AG04449 (cell line): ENCODE data around the gene ANAPC2.

ENCODE experiments used
- CTCF ChIA-PET: fragments of 350-600 bp; formaldehyde crosslinking; extraction: SDS; loops from one replicate; lab custom pipeline; 2021; ENCODE audit warnings: antibody characterized with exemption; lab: Yijun Ruan, JAX
- POLR2A ChIA-PET: fragments of 400-600, 350-600 bp; formaldehyde crosslinking; extraction: SDS; loops from one replicate; lab custom pipeline; 2020; ENCODE audit warnings: antibody characterized with exemption, inconsistent platforms; lab: Yijun Ruan, JAX
- DNase-seq: peaks from one replicate; pipeline ENCODE4 v3.0.0-alpha.2; 2010; ENCODE audit warnings: low read depth, low spot score
- H3K4me3 ChIP-seq: 2 replicates; pipeline ENCODE4 v1.5.1; 2011; ENCODE audit warnings: low read depth, mild to moderate bottlenecking, control low read depth, low read length
- TF ChIP-seq, protein P1 (sequence below): IDR thresholded peaks from one replicate; pipeline ENCODE4 v1.5.1; 2011; ENCODE audit warnings: mild to moderate bottlenecking, moderate library complexity, low read length, control low read depth, inconsistent platforms; ENCODE audit not compliant: insufficient read depth; ENCODE audit errors: missing control alignments

Gene ANAPC2

DNA sequence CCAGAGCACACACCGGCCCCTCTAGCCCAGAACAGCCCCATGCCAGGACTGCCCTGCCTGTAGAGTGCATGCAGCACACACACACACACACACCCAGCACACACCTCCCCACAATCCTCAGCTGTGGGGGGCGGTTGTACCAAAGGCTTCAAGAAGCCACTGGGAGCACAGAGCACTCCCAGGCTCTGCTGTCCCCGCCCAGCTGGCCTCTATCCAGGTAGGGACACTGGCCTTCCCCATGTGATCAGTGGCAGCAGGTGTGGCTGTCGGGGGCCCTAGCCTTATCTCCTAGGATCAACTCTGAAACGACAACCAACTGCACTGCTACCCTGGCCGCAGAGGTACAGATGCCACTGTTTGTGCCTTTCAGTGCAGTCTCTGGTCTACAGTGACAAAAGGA lies 2.0 kb downstream of the ANAPC2 start:
- DNase-seq = no peak
- TF ChIP-seq, protein P1, sequence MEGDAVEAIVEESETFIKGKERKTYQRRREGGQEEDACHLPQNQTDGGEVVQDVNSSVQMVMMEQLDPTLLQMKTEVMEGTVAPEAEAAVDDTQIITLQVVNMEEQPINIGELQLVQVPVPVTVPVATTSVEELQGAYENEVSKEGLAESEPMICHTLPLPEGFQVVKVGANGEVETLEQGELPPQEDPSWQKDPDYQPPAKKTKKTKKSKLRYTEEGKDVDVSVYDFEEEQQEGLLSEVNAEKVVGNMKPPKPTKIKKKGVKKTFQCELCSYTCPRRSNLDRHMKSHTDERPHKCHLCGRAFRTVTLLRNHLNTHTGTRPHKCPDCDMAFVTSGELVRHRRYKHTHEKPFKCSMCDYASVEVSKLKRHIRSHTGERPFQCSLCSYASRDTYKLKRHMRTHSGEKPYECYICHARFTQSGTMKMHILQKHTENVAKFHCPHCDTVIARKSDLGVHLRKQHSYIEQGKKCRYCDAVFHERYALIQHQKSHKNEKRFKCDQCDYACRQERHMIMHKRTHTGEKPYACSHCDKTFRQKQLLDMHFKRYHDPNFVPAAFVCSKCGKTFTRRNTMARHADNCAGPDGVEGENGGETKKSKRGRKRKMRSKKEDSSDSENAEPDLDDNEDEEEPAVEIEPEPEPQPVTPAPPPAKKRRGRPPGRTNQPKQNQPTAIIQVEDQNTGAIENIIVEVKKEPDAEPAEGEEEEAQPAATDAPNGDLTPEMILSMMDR = no peak
- H3K4me3 ChIP-seq = no peak overlapping the region
- CTCF ChIA-PET = no interaction called here
- POLR2A ChIA-PET = no interaction called here

DNA sequence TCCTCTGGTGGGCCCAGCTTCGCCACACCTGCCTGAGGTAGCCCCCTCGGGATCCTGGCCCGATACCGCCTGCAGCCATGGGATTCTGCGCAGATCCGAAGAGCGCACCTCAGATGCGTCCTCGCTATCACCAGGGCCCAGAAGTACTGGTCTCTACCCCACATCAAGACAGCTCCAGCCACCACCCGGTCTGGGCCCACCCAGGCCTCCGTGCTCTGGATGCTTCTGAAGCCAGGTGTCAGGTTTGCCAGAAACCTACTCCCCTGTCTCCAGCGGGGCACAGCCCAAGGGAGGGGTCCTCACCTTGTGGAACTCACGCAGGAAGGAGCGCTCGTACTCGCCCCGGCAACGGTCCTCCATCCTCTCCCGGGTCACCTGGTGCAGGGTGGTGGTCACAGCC lies 2.4 kb downstream of the ANAPC2 start:
- DNase-seq = no peak
- H3K4me3 ChIP-seq = no peak overlapping the region
- CTCF ChIA-PET = no interaction called here
- POLR2A ChIA-PET = no interaction called here
- TF ChIP-seq, protein P1 = no peak

DNA sequence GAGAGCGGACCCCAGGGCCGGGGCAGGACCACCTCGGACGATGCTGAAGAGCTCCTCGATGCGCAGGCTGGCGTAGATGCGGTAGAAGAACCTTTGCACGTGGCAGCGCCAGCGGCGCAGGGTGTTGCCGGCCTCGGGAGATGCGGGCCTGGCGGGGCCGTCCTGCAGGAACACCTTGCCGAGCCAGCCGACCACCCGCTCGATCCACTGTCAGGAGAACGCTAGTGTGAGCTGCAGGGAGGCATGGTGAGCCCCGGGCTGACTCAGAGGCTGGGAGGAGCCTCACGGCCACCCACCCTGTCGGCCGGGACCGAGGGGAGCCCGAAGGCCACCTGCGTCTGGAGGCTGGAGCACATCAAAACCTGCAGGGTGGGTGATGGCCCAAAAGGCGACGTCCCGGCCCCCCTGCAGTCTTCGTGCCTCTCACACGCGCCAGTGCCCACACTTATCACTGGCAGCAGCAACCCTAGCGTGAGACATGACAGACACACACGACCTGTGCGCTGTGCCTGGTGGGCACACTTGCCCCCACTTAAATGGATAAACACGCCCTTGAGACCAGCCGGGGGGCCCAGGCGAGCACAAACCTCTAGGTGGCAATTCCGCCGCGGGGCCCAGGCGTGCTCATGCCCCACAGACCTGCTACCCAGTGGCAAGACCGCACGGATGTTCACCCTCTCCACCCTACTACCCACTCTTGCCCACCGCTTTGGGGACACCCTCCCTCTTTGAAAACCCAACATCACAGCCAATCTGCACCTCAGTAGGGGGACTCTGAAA lies 3.3 kb downstream of the ANAPC2 start:
- H3K4me3 ChIP-seq = no peak overlapping the region
- TF ChIP-seq, protein P1 = no peak
- DNase-seq = no peak
- CTCF ChIA-PET = no interaction called here
- POLR2A ChIA-PET = no interaction called here

DNA sequence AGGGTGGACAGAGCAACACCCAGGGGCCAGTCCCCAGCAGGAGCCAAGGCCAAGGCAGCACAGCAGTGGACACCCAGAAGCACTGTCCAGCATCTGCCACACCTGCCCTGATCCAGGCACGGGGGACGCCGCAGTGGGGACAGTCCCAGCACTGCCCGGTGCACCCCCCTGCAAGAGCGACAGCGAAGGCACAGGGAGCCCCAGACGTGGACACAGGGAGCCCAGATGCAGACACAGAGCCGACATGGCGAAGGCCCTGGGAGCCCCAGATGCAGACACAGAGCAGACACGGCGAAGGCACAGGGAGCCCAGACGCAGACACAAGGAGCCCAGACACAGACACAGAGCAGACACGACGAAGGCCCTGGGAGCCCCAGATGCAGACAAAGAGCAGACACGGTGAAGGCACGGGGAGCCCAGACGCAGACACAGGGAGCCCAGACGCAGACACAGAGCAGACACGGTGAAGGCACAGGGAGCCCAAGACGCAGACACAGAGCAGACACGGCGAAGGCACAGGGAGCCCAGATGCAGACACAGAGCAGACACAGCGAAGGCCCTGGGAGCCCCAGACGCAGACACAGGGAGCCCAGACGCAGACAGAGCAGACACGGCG lies 4.3 kb downstream of the ANAPC2 start:
- POLR2A ChIA-PET = no interaction called here
- DNase-seq = no peak

DNA sequence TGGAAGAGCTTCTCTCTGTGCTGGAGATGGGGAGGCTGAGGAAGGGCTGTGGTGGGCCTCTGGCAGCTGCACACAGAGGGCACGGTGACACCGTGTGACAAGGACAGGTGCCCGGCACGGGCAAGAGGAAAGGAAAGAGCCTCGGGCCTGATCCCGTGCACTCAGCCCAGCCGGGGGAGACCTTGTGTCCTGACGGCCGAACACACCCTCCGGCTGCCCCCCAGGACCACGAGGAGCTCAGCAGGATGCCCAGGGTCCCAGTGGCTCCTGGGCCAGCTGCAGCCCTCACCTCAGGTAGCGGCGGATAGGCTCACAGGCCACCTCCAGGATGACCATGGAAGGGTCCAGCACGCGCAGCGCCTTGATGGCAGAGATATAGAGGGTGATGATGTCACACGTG lies 5.5 kb downstream of the ANAPC2 start:
- ChIA-PET CTCF (no interaction called here), POLR2A (interaction anchor here (0.6 kb wide), 1 partner anchor 8 kb away, joined by 4 read pairs; no protein-coding TSS in a partner anchor)
- TF ChIP-seq, protein P1 = no peak
- DNase-seq = no peak
- H3K4me3 ChIP-seq = no peak overlapping the region

More for the DNA sequence above, 4.3 kb downstream of the ANAPC2 start:
- no peak overlapping the region for H3K4me3 ChIP-seq
- CTCF ChIA-PET = no interaction called here
- TF ChIP-seq, protein P1 = no peak

DNA sequence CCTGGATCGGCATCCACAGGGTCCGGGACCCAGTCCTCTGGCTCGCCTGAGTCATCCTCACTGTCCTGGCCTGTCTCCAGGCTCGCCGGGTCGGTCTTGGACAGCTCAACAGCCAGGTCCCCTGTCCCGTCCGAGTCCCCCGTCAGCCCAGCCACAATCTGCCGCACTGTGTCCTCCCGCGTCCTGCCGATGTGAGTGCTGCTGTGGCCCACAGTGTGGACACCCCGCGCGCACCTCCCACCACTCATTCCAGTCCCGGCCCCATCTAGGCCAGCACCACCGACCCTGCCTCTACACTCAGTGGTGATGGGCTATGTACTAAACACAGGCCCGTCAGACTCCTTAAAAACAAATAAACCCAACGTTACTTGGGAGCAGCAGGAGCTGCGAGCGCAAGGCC lies 6.7 kb downstream of the ANAPC2 start:
- no peak for DNase-seq
- ChIA-PET POLR2A (no interaction called here), CTCF (no interaction called here)
- H3K4me3 ChIP-seq = no peak overlapping the region
- TF ChIP-seq, protein P1 = no peak
